Esophagus squamous epithelium (tissue), 5 donors: Measurements from ENCODE around the gene CCDC8. TPM values are rescaled to one million over a fixed set of nuclear protein-coding genes. Genes with fewer than 3 reads are reported as not detected.

Source experiments
- DNase-seq: peaks from one replicate; lab custom pipeline; 2025; lab: John Stamatoyannopoulos, UW
- H3K27ac ChIP-seq, 4 donors: fragments of 200-600 bp; sonication (generic); one replicate each; pipeline ENCODE4 v1.5.1; 2016 to 2019; ENCODE audit warnings: mild to moderate bottlenecking in 1 of 4
- H3K27me3 ChIP-seq, 4 donors: fragments of 200-600 bp; sonication (generic); 1 replicate in 3 of 4; 2 replicates in 1 of 4; pipeline versions ENCODE4 v1.5.1 to v1.6.0; 2017 to 2021; ENCODE audit warnings: antibody characterized with exemption in 1 of 4
- H3K36me3 ChIP-seq, 3 donors: fragments of 200-600 bp; sonication (generic); one replicate each; pipeline ENCODE4 v1.5.1; 2016 to 2019
- H3K4me1 ChIP-seq, 3 donors: fragments of 200-600 bp; sonication (generic); one replicate each; pipeline ENCODE4 v1.5.1; 2017 to 2019
- H3K4me3 ChIP-seq, 4 donors: fragments of 200-600 bp; sonication (generic); 1 replicate in 3 of 4; 2 replicates in 1 of 4; pipeline ENCODE4 v1.5.1; 2016 to 2019; ENCODE audit warnings: mild to moderate bottlenecking in 2 of 4, moderate library complexity in 1 of 4
- H3K9me3 ChIP-seq, 3 donors: fragments of 200-600 bp; sonication (generic); one replicate each; pipeline ENCODE4 v1.5.1; 2016 to 2019
- CTCF ChIP-seq, 6 experiments: fragments of 450-650 bp in 4 of 6; fragments of 200-600 bp in 2 of 6; sonication (generic) in 2 of 6; IDR thresholded peaks; one replicate each; pipeline ENCODE4 v1.5.1; 2016 to 2019; ENCODE audit warnings: antibody characterized with exemption in 6 of 6, mild to moderate bottlenecking in 4 of 6, moderate library complexity in 4 of 6
- POLR2A ChIP-seq, 4 donors: fragments of 450-650 bp; IDR thresholded peaks; one replicate each; pipeline ENCODE4 v1.6.1; 2017; ENCODE audit warnings: antibody characterized with exemption in 4 of 4, mild to moderate bottlenecking in 4 of 4, moderate library complexity in 3 of 4
- WGBS, 2 donors: methylation state at CpG; one replicate each; pipeline ENCODE4 v1.1.5; 2018; 5-methylcytosine and 5-hydroxymethylcytosine counted together
- intact Hi-C: fragments of 100-400 bp; cut with DNase I; formaldehyde crosslinking; loops from one replicate; pipeline ENCODE4 v1.15.0; 2022
- total RNA-seq, 4 donors: library from RNA; depleted of rRNA; stranded (reverse); fragments of >200 nt; gene quantifications; one replicate each; pipeline ENCODE4 v1.1.0, GENCODE V29; 2016
- donor health status: DM: yes; HTN: yes; CAD: no.

CCDC8 gene
- total RNA-seq, 4 donors from 2014 or later, result 0.53 to 1.7 (median 0.62) TPM

- no peak for DNase-seq
- peaks cover 0 to 37% (median 0%) of the 10 kb centered on the region in 3 donors for H3K4me1 ChIP-seq
- H3K27me3 ChIP-seq, result peaks cover 0 to 76% (median 0%) of the 10 kb centered on the region in 4 donors
- no peaks in the 10 kb centered on the region for H3K9me3 ChIP-seq
- no peak overlapping the region for H3K27ac ChIP-seq
- H3K4me3 ChIP-seq, result no peak overlapping the region
- TF ChIP-seq POLR2A (IDR thresholded peaks at IDR 0.05) (no peak), CTCF (IDR thresholded peaks at IDR 0.05) (no peak)
- 81 to 82% methylated on average over 5 of the region's 5 CpGs for WGBS, 2 donors
- intact Hi-C loops, result no loop called here
- H3K36me3 ChIP-seq, result no peaks in the 10 kb centered on the region
Observed at GRCh38 chr19:46456930-46457329, 43.6 kb upstream of the CCDC8 start.

- no peaks in the 10 kb centered on the region for H3K9me3 ChIP-seq
- H3K4me3 ChIP-seq, result no peak overlapping the region
- no peak for DNase-seq
- no peak overlapping the region for H3K27ac ChIP-seq
- no peaks in the 10 kb centered on the region for H3K36me3 ChIP-seq
- TF ChIP-seq CTCF (IDR thresholded peaks at IDR 0.05) (no peak), POLR2A (IDR thresholded peaks at IDR 0.05) (no peak)
- intact Hi-C loops, result no loop called here
- peaks cover 0 to 62% (median 0%) of the 10 kb centered on the region in 4 donors for H3K27me3 ChIP-seq
- H3K4me1 ChIP-seq, result peaks cover 0 to 44% (median 3%) of the 10 kb centered on the region in 3 donors
- WGBS, 2 donors, result 30 to 40% methylated on average over 3 of the region's 3 CpGs
Observed at GRCh38 chr19:46454244-46454643, 40.9 kb upstream of the CCDC8 start.

GRCh38 chr19:46453661-46454060, 40.3 kb upstream of the CCDC8 start:
- Histone ChIP-seq H3K27ac (no peak overlapping the region), H3K36me3 (no peaks in the 10 kb centered on the region), H3K4me3 (no peak overlapping the region), H3K9me3 (no peaks in the 10 kb centered on the region), H3K4me1 (peaks cover 0 to 44% (median 3%) of the 10 kb centered on the region in 3 donors), H3K27me3 (peaks cover 0 to 58% (median 0%) of the 10 kb centered on the region in 4 donors)
- DNase-seq, result no peak
- WGBS, 2 donors, result 29 to 43% methylated on average over 6 of the region's 6 CpGs
- intact Hi-C loops, result no loop called here
- TF ChIP-seq POLR2A (IDR thresholded peaks at IDR 0.05), result no peak
- TF ChIP-seq CTCF (IDR thresholded peaks at IDR 0.05), result no peak

GRCh38 chr19:46452186-46452585, 38.8 kb upstream of the CCDC8 start:
- no peak overlapping the region for H3K27ac ChIP-seq
- WGBS, 2 donors, result 39 to 44% methylated on average over 4 of the region's 4 CpGs
- H3K27me3 ChIP-seq, result peaks cover 0 to 56% (median 0%) of the 10 kb centered on the region in 4 donors
- intact Hi-C loops, result no loop called here
- peaks cover 0 to 44% (median 3%) of the 10 kb centered on the region in 3 donors for H3K4me1 ChIP-seq
- DNase-seq, result no peak
- TF ChIP-seq CTCF (IDR thresholded peaks at IDR 0.05) (no peak), POLR2A (IDR thresholded peaks at IDR 0.05) (no peak)
- no peak overlapping the region for H3K4me3 ChIP-seq
- H3K9me3 ChIP-seq, result no peaks in the 10 kb centered on the region
- H3K36me3 ChIP-seq, result no peaks in the 10 kb centered on the region

GRCh38 chr19:46451352-46451751, 38.0 kb upstream of the CCDC8 start:
- intact Hi-C loops, result no loop called here
- Histone ChIP-seq H3K36me3 (no peaks in the 10 kb centered on the region), H3K27me3 (peaks cover 0 to 52% (median 0%) of the 10 kb centered on the region in 4 donors), H3K4me3 (no peak overlapping the region), H3K27ac (no peak overlapping the region), H3K9me3 (no peaks in the 10 kb centered on the region), H3K4me1 (peaks cover 0 to 40% (median 3%) of the 10 kb centered on the region in 3 donors)
- WGBS, 2 donors, result 27 to 36% methylated on average over 6 of the region's 6 CpGs
- DNase-seq, result no peak
- TF ChIP-seq CTCF (IDR thresholded peaks at IDR 0.05), result no peak
- TF ChIP-seq POLR2A (IDR thresholded peaks at IDR 0.05), result no peak
